Endodermal cell (in vitro differentiated cells): ENCODE data around the gene FAM193B. TPM values are rescaled to one million over a fixed set of nuclear protein-coding genes. Genes with fewer than 3 reads are reported as not detected.

Experiments used
- DNase-seq: peaks from one replicate; pipeline ENCODE4 v3.0.0-alpha.2; 2017
- H3K27ac ChIP-seq: 2 replicates; pipeline ENCODE4 v1.5.1; 2013; ENCODE audit warnings: mild to moderate bottlenecking, low read depth, low read length, moderate library complexity
- H3K27me3 ChIP-seq: 2 replicates; pipeline ENCODE4 v1.6.1; 2013; ENCODE audit warnings: mild to moderate bottlenecking, low read length, moderate library complexity; ENCODE audit not compliant: insufficient read depth, control insufficient read depth, poor library complexity, severe bottlenecking
- H3K36me3 ChIP-seq: 2 replicates; pipeline ENCODE4 v1.7.0; 2013; ENCODE audit warnings: mild to moderate bottlenecking, low read length, moderate library complexity; ENCODE audit not compliant: control insufficient read depth, insufficient read depth
- H3K4me1 ChIP-seq: one replicate; pipeline ENCODE4 v1.7.0; 2013; ENCODE audit warnings: low read length; ENCODE audit not compliant: control insufficient read depth, insufficient read depth
- H3K4me3 ChIP-seq: 2 replicates; pipeline ENCODE4 v1.5.1; 2013; ENCODE audit warnings: mild to moderate bottlenecking, low read length, moderate library complexity
- H3K9ac ChIP-seq: 2 replicates; pipeline ENCODE4 v1.6.1; 2013; ENCODE audit warnings: mild to moderate bottlenecking, low read length, moderate library complexity; ENCODE audit not compliant: poor library complexity, severe bottlenecking; ENCODE audit errors: extremely low read depth
- H3K9me3 ChIP-seq: 2 replicates; pipeline ENCODE4 v1.6.1; 2013; ENCODE audit warnings: mild to moderate bottlenecking, low read length, moderate library complexity; ENCODE audit not compliant: control insufficient read depth
- H3K27ac Mint-ChIP-seq: 2 replicates; pipeline ENCODE4 v1.8.0; 2020; ENCODE audit warnings: mixed read lengths
- H3K27me3 Mint-ChIP-seq: 2 replicates; pipeline ENCODE4 v1.8.0; 2021; ENCODE audit warnings: mild to moderate bottlenecking, mixed read lengths; ENCODE audit not compliant: insufficient read depth
- H3K36me3 Mint-ChIP-seq: 2 replicates; pipeline ENCODE4 v1.8.0; 2020; ENCODE audit warnings: low read depth, mixed read lengths
- H3K4me1 Mint-ChIP-seq: 2 replicates; pipeline ENCODE4 v1.8.0; 2020; ENCODE audit warnings: mixed read lengths
- H3K4me3 Mint-ChIP-seq: 2 replicates; pipeline ENCODE4 v1.8.0; 2020; ENCODE audit warnings: mild to moderate bottlenecking, moderate library complexity, mixed read lengths
- H3K9me3 Mint-ChIP-seq: 2 replicates; pipeline ENCODE4 v1.8.0; 2020; ENCODE audit warnings: mild to moderate bottlenecking, mixed read lengths
- CTCF ChIP-seq: fragments of 200-600 bp; sonication (generic); conservative IDR thresholded peaks from 2 replicates; pipeline ENCODE4 v1.5.0; 2021; ENCODE audit warnings: antibody characterized with exemption, mild to moderate bottlenecking
- WGBS, 2 experiments: methylation state at CpG; one replicate each; pipeline versions ENCODE4 v1.1.5 to v1.1.7; 2013; ENCODE audit warnings: missing lambda C conversion rate in 2 of 2, mixed read lengths in 1 of 2; ENCODE audit not compliant: insufficient coverage in 1 of 2, insufficient read length in 1 of 2; 5-methylcytosine and 5-hydroxymethylcytosine counted together
- total RNA-seq, 2 donors: library from RNA; stranded (reverse); fragmentation: NEBNext Ultra II Directional in 1 of 2; extraction: Animal tissue kit (Norgen Biotek cat#: 25700) in 1 of 2; gene quantifications; 2 replicates in 1 of 2; 3 replicates in 1 of 2; pipeline ENCODE4 v1.2.1, GENCODE V29; 2021

Gene FAM193B
- total RNA-seq, 2 donors from 2014 or later, result 112 to 115 TPM

GRCh38 chr5:177557041-177557647, 2.8 kb upstream of the FAM193B start:
- H3K9me3 ChIP-seq, result peaks cover 14% of the 10 kb centered on the region
- no peaks in the 10 kb centered on the region for H3K27me3 ChIP-seq
- H3K36me3 ChIP-seq, result peaks cover 10% of the 10 kb centered on the region
- H3K9ac ChIP-seq, result no peak overlapping the region
- no peak overlapping the region for H3K4me3 ChIP-seq
- Mint-ChIP-seq H3K36me3 (peaks cover 9% of the 10 kb centered on the region), H3K9me3 (peaks cover 28% of the 10 kb centered on the region), H3K27ac (no peak overlapping the region), H3K4me1 (peaks cover 13% of the 10 kb centered on the region), H3K27me3 (no peaks in the 10 kb centered on the region), H3K4me3 (no peak overlapping the region)
- no peak overlapping the region for H3K27ac ChIP-seq
- H3K4me1 ChIP-seq, result peaks cover 9% of the 10 kb centered on the region
- no peak for TF ChIP-seq CTCF
- 86 to 87% methylated on average over 4 of the region's 4 CpGs for WGBS, 2 experiments
- no peak for DNase-seq

- H3K4me3 ChIP-seq, result no peak overlapping the region
- 96 to 100% methylated on average over 3 to 5 of the region's 5 CpGs for WGBS, 2 experiments
Measured at GRCh38 chr5:177555665-177556064, 1.3 kb upstream of the FAM193B start.

DNA sequence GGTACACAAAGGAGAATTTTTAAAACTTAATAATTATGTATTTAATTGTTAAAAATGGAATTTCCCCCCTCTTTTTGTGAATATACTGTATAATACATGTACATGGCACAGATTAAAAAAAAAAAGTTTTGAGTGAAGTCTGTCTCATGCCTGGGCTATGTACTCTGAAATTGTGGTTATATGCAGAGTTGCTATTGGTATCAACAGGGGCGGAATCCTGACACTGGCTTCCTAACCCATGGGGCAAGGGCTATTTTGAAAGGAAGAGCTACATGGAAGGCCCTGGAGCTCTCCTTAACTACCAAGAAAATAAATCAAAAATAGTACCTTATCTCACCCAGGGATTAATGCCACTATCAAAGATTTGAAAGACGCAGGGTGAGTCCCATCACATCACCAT, 865 bp upstream of the FAM193B start:
- Histone ChIP-seq H3K9me3 (no peaks in the 10 kb centered on the region), H3K27me3 (no peaks in the 10 kb centered on the region), H3K4me3 (peak overlapping the region; percentile 58), H3K36me3 (peaks cover 29% of the 10 kb centered on the region), H3K4me1 (peaks cover 9% of the 10 kb centered on the region), H3K9ac (no peak overlapping the region), H3K27ac (no peak overlapping the region)
- Mint-ChIP-seq H3K27ac (no peak overlapping the region), H3K36me3 (peaks cover 27% of the 10 kb centered on the region), H3K27me3 (no peaks in the 10 kb centered on the region), H3K4me3 (peak overlapping the region; percentile 82), H3K4me1 (peaks cover 13% of the 10 kb centered on the region), H3K9me3 (peaks cover 9% of the 10 kb centered on the region)
- 83 to 94% methylated on average over 1 to 2 of the region's 2 CpGs for WGBS, 2 experiments
- TF ChIP-seq CTCF, result no peak
- no peak for DNase-seq

More at GRCh38 chr5:177555665-177556064, 1.3 kb upstream of the FAM193B start:
- Histone ChIP-seq H3K4me1 (peaks cover 9% of the 10 kb centered on the region), H3K36me3 (peaks cover 24% of the 10 kb centered on the region), H3K9me3 (peaks cover 3% of the 10 kb centered on the region), H3K9ac (no peak overlapping the region), H3K27me3 (no peaks in the 10 kb centered on the region), H3K27ac (no peak overlapping the region)
- no peak for DNase-seq
- H3K4me1 Mint-ChIP-seq, result peaks cover 13% of the 10 kb centered on the region
- H3K4me3 Mint-ChIP-seq, result no peak overlapping the region
- H3K9me3 Mint-ChIP-seq, result peaks cover 13% of the 10 kb centered on the region
- H3K27ac Mint-ChIP-seq, result no peak overlapping the region
- H3K27me3 Mint-ChIP-seq, result no peaks in the 10 kb centered on the region
- TF ChIP-seq CTCF, result no peak
- H3K36me3 Mint-ChIP-seq, result peaks cover 24% of the 10 kb centered on the region
